ENCODE data around the gene POU5F1.

POU5F1 gene

DNA sequence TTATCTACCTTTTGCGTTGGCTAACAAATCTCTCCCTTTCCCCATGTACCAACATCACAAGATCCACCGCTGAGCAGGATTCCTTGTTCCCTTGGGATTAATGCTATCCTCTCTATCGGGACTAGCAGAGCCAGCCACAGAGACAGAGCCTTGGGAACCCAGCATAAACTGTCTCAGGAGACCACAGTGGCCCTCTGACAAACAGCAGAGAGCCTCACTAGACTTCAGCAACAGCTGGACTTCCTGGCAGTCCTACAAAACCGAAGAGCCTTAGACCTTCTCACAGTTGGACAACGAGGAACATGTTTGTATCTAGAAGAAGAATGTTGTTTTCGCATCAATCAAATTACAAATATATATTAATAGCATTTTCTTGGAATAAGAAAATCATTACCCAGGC is 39.6 kb upstream of the POU5F1 start:
- TF ChIP-seq POLR2AphosphoS5 (IDR thresholded peaks at IDR 0.05; ENCODE audit: low read depth, low read length) (no peak), SIN3A (IDR thresholded peaks at IDR 0.05; ENCODE audit: borderline replicate concordance, insufficient read depth, low read length) (no peak), FOXP2 (optimal IDR thresholded peaks at IDR 0.05; ENCODE audit: borderline replicate concordance, extremely low read depth, extremely low read length, insufficient read depth) (no peak), TAF1 (IDR thresholded peaks at IDR 0.05; ENCODE audit: borderline replicate concordance, insufficient read depth, low read length) (no peak)
- TF ChIP-seq, protein P1, sequence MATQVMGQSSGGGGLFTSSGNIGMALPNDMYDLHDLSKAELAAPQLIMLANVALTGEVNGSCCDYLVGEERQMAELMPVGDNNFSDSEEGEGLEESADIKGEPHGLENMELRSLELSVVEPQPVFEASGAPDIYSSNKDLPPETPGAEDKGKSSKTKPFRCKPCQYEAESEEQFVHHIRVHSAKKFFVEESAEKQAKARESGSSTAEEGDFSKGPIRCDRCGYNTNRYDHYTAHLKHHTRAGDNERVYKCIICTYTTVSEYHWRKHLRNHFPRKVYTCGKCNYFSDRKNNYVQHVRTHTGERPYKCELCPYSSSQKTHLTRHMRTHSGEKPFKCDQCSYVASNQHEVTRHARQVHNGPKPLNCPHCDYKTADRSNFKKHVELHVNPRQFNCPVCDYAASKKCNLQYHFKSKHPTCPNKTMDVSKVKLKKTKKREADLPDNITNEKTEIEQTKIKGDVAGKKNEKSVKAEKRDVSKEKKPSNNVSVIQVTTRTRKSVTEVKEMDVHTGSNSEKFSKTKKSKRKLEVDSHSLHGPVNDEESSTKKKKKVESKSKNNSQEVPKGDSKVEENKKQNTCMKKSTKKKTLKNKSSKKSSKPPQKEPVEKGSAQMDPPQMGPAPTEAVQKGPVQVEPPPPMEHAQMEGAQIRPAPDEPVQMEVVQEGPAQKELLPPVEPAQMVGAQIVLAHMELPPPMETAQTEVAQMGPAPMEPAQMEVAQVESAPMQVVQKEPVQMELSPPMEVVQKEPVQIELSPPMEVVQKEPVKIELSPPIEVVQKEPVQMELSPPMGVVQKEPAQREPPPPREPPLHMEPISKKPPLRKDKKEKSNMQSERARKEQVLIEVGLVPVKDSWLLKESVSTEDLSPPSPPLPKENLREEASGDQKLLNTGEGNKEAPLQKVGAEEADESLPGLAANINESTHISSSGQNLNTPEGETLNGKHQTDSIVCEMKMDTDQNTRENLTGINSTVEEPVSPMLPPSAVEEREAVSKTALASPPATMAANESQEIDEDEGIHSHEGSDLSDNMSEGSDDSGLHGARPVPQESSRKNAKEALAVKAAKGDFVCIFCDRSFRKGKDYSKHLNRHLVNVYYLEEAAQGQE (IDR thresholded peaks at IDR 0.05; ENCODE audit: insufficient read depth in 1 of 2, low read depth in 2 of 2, low read length in 2 of 2): no peak

DNA sequence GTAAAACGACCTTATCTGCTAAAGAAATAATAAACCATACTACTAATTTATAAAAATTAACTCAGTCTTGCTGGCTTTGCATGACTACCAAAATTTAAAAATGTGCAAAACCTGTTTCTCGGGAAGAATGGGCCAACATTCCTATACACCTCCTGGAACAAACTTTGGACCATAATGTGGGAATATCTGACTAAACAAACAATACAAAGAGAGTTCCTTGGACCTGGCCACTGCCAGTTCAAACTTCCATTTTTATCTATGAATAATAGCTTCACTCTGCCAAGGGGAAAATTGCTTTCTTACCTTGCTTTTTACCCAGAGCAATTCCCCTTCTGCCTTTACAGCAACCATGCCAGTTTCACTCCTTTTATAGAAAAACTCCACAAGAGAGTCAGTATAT is 38.7 kb upstream of the POU5F1 start:
- TF ChIP-seq TAF1 (IDR thresholded peaks at IDR 0.05; ENCODE audit: borderline replicate concordance, insufficient read depth, low read length): no peak
- TF ChIP-seq, protein P1 (IDR thresholded peaks at IDR 0.05; ENCODE audit: insufficient read depth in 1 of 2, low read depth in 2 of 2, low read length in 2 of 2): no peak
- TF ChIP-seq POLR2AphosphoS5 (IDR thresholded peaks at IDR 0.05; ENCODE audit: low read depth, low read length): no peak

DNA sequence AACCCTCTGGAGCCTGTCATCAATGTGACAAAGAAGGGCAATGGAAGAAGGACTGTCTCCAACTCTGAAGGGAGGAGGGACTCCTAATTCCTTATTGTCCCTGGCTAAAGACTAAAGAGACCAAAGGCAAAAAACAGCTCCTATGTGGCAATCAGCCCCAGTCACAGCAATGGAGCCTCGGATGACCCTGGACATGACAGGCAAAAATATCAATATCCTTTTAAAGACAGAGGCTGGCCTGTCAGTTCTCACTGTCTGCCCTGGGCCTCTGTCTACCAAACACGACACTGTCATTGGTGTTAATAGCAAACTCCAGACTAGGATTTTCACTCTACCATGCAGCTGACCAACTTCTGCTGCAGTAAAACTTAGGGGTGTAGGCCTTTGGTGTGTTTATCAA is 38.0 kb upstream of the POU5F1 start:
- TF ChIP-seq POLR2AphosphoS5 (IDR thresholded peaks at IDR 0.05; ENCODE audit: low read depth, low read length) (no peak), SIN3A (IDR thresholded peaks at IDR 0.05; ENCODE audit: borderline replicate concordance, insufficient read depth, low read length) (no peak), TAF1 (IDR thresholded peaks at IDR 0.05; ENCODE audit: borderline replicate concordance, insufficient read depth, low read length) (no peak), FOXP2 (optimal IDR thresholded peaks at IDR 0.05; ENCODE audit: borderline replicate concordance, extremely low read depth, extremely low read length, insufficient read depth) (no peak)
- TF ChIP-seq, protein P1 (IDR thresholded peaks at IDR 0.05; ENCODE audit: insufficient read depth in 1 of 2, low read depth in 2 of 2, low read length in 2 of 2): no peak

DNA sequence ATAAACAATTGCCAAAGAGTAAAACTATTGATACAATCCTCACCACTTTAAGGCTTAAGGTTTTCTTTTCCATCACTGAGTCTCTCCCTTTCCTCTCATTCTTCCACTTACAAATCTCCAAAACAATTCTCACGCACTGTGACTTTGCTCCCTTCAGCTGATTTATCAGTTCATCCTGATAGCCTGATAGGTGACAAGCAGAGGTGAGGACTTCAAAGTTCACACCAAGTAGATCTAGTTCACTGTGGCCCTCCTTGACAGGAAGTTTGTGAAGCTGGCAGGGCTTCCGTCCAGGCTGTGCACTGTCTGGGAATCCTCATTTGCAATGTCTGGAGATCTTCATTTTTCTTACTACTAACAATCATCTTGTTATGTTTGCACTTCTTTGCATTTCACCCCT is 35.2 kb upstream of the POU5F1 start:
- TF ChIP-seq POLR2AphosphoS5 (IDR thresholded peaks at IDR 0.05; ENCODE audit: low read depth, low read length) (no peak), SIN3A (IDR thresholded peaks at IDR 0.05; ENCODE audit: borderline replicate concordance, insufficient read depth, low read length) (no peak), TAF1 (IDR thresholded peaks at IDR 0.05; ENCODE audit: borderline replicate concordance, insufficient read depth, low read length) (no peak), FOXP2 (optimal IDR thresholded peaks at IDR 0.05; ENCODE audit: borderline replicate concordance, extremely low read depth, extremely low read length, insufficient read depth) (no peak)
- TF ChIP-seq, protein P1 (IDR thresholded peaks at IDR 0.05; ENCODE audit: insufficient read depth in 1 of 2, low read depth in 2 of 2, low read length in 2 of 2): no peak

DNA sequence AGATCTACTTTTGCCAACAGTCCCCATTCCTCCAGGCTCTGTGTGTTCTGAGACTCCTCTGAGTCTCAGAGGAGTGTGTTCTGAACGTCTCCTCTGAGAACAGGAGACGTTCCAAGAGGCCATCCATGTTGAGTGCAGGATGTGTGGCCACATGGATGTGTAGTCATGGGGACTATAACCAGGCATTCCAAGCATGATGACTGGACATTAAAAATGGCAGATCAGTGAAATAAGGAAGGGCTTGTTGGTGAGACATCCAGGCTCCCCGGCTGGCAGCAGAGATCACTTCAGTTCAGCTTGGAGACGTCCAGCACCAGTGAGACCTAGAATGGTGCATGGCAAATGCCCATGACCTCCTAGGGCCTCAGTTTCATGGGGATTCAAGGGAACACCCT is 34.3 kb upstream of the POU5F1 start:
- TF ChIP-seq POLR2AphosphoS5 (IDR thresholded peaks at IDR 0.05; ENCODE audit: low read depth, low read length): no peak
- no peak for TF ChIP-seq TAF1 (IDR thresholded peaks at IDR 0.05; ENCODE audit: borderline replicate concordance, insufficient read depth, low read length)
- TF ChIP-seq SIN3A (IDR thresholded peaks at IDR 0.05; ENCODE audit: borderline replicate concordance, insufficient read depth, low read length): no peak
- no peak for TF ChIP-seq FOXP2 (optimal IDR thresholded peaks at IDR 0.05; ENCODE audit: borderline replicate concordance, extremely low read depth, extremely low read length, insufficient read depth)
- TF ChIP-seq, protein P1 (IDR thresholded peaks at IDR 0.05; ENCODE audit: insufficient read depth in 1 of 2, low read depth in 2 of 2, low read length in 2 of 2): no peak
